K562 (cell line): ENCODE measurements around the gene CPED1. TPM values are rescaled to one million over a fixed set of nuclear protein-coding genes. Genes with fewer than 3 reads are reported as not detected.
"Not testable (repeated sequence)": the region's sequence is repeated elsewhere in the genome, so short reads cannot be mapped to it uniquely, and the experiment has no call there.

ENCODE experiments used
- ATAC-seq: fragments of 200-7000 bp; cut with Tn5 transposase; 3 replicates; pipeline ENCODE4 v1.9.1; 2020; ENCODE audit warnings: moderate library complexity
- BruUV-seq: library from RNA; stranded (reverse); fragments of 400-500 nt; replicated peaks from 2 replicates; lab custom pipeline; 2021; lab: Mats Ljungman, UMichigan
- CTCF ChIA-PET: fragments of 300-600 bp; formaldehyde crosslinking; extraction: SDS; loops from one replicate; lab custom pipeline; 2021; ENCODE audit warnings: low intra/inter-chr PET ratio; lab: Yijun Ruan, JAX
- POLR2A ChIA-PET: fragments of 300-600, 350-650 bp; sonication (Branson Sonifier 250); formaldehyde crosslinking; extraction: SDS; loops from one replicate; lab custom pipeline; 2021; ENCODE audit warnings: antibody characterized with exemption, inconsistent platforms; lab: Yijun Ruan, JAX
- DNase-seq, 4 experiments: peaks; one replicate each; pipeline versions ENCODE4 v3.0.0 to v3.0.0-alpha.2; 2011 to 2018; ENCODE audit warnings: low spot score in 3 of 4, mixed read lengths in 3 of 4; ENCODE audit errors: extremely low read depth in 1 of 4
- FAIRE-seq: peaks from 2 replicates; lab custom pipeline; 2011; peaks lifted over from hg19 to GRCh38; lab: Jason Lieb, UNC
- H2AFZ ChIP-seq: 2 replicates; pipeline ENCODE4 v1.6.0; 2011; ENCODE audit warnings: low read depth, low read length, control low read depth, inconsistent platforms
- H3K27ac ChIP-seq: fragments of 200-600 bp; 3 replicates; pipeline ENCODE4 v1.8.0; 2011; ENCODE audit warnings: low read depth, mild to moderate bottlenecking, control low read depth, inconsistent platforms, low read length, moderate library complexity, mixed read lengths; ENCODE audit errors: extremely low read depth
- H3K27me3 ChIP-seq, 2 experiments: fragments of 300-600 bp in 1 of 2; 2 replicates in 1 of 2; 3 replicates in 1 of 2; pipeline versions ENCODE4 v1.6.0 to v1.8.0; 2011; ENCODE audit warnings: inconsistent platforms in 2 of 2, low read length in 2 of 2, mild to moderate bottlenecking in 1 of 2, mixed read lengths in 1 of 2, moderate library complexity in 1 of 2; ENCODE audit not compliant: control insufficient read depth in 2 of 2, insufficient read depth in 2 of 2
- H3K36me3 ChIP-seq: fragments of 300-600 bp; 3 replicates; pipeline ENCODE4 v1.8.0; 2011; ENCODE audit warnings: mild to moderate bottlenecking, low read length, inconsistent platforms; ENCODE audit not compliant: control insufficient read depth, insufficient read depth
- H3K4me1 ChIP-seq, 2 experiments: fragments of 200-600 bp in 1 of 2; replicated peaks in 1 of 2; 2 replicates in 1 of 2; 3 replicates in 1 of 2; pipeline versions ENCODE4 v1.5.1 to v1.8.0; 2011; ENCODE audit warnings: inconsistent platforms in 2 of 2, low read length in 2 of 2, mild to moderate bottlenecking in 1 of 2, mixed read lengths in 1 of 2, moderate library complexity in 1 of 2; ENCODE audit not compliant: control insufficient read depth in 2 of 2, insufficient read depth in 2 of 2
- H3K4me2 ChIP-seq: 2 replicates; pipeline ENCODE4 v1.6.1; 2011; ENCODE audit warnings: low read length, control low read depth, inconsistent platforms, mixed read lengths; ENCODE audit not compliant: insufficient read depth
- H3K4me3 ChIP-seq: fragments of 200-600 bp; sonication (generic), shearing (Covaris generic); 2 replicates; pipeline ENCODE4 v1.5.1; 2016; ENCODE audit warnings: control low read depth, inconsistent platforms
- H3K79me2 ChIP-seq: fragments of 200-600 bp; 3 replicates; pipeline ENCODE4 v1.8.0; 2011; ENCODE audit warnings: low read length, inconsistent platforms; ENCODE audit not compliant: control insufficient read depth, insufficient read depth
- H3K9ac ChIP-seq, 2 experiments: 2 replicates each; pipeline versions ENCODE4 v1.6.0 to v1.6.1; 2011; ENCODE audit warnings: low read depth in 2 of 2, low read length in 2 of 2, control low read depth in 1 of 2, inconsistent platforms in 1 of 2, mild to moderate bottlenecking in 1 of 2, mixed read lengths in 1 of 2; ENCODE audit not compliant: insufficient read depth in 1 of 2
- H3K9me1 ChIP-seq: one replicate; pipeline ENCODE4 v1.6.0; 2011; ENCODE audit warnings: inconsistent platforms, mild to moderate bottlenecking, low read length, moderate library complexity; ENCODE audit not compliant: control insufficient read depth, insufficient read depth
- H3K9me3 ChIP-seq: replicated peaks from 2 replicates; pipeline ENCODE4 v1.5.1; 2011; ENCODE audit warnings: low read depth, low read length, inconsistent platforms; ENCODE audit not compliant: control insufficient read depth, insufficient read depth
- H4K20me1 ChIP-seq: replicated peaks from 2 replicates; pipeline ENCODE4 v1.6.1; 2011; ENCODE audit warnings: low read length, inconsistent platforms, mixed read lengths; ENCODE audit not compliant: control insufficient read depth, insufficient read depth
- BCL6 ChIP-seq: fragments of 250-450 bp; sonication (Bioruptor Pico); IDR thresholded peaks from 2 replicates; pipeline ENCODE4 v1.4.0; 2020
- FOXJ3 ChIP-seq: sonication (generic); formaldehyde crosslinking; IDR thresholded peaks from 2 replicates; pipeline ENCODE4 v1.4.0; 2020; ENCODE audit warnings: mild to moderate bottlenecking, missing genetic modification reagents
- GABPB1 ChIP-seq: sonication (generic); formaldehyde crosslinking; IDR thresholded peaks from 2 replicates; pipeline ENCODE4 v1.8.0; 2022; ENCODE audit warnings: mild to moderate bottlenecking, missing genetic modification reagents
- HNRNPUL1 ChIP-seq: fragments of 200-400 bp; formaldehyde crosslinking; IDR thresholded peaks from 2 replicates; pipeline ENCODE4 v1.6.1; 2017; ENCODE audit warnings: low read length
- KDM2B ChIP-seq: fragments of 250-450 bp; sonication (Bioruptor Pico); IDR thresholded peaks from 2 replicates; pipeline ENCODE4 v1.8.0; 2021; ENCODE audit warnings: mild to moderate bottlenecking, moderate library complexity
- MAFG ChIP-seq: fragments of 450-650 bp; conservative IDR thresholded peaks from 2 replicates; pipeline ENCODE4 v1.6.1; 2016; ENCODE audit warnings: missing genetic modification characterization, missing compliant biosample characterization
- NFE2 ChIP-seq: IDR thresholded peaks from 2 replicates; pipeline ENCODE4 v1.6.1; 2014; ENCODE audit warnings: antibody characterized with exemption, low read depth
- NFXL1 ChIP-seq: fragments of 450-650 bp; formaldehyde crosslinking; IDR thresholded peaks from 2 replicates; pipeline ENCODE4 v1.4.0; 2021; ENCODE audit warnings: mild to moderate bottlenecking
- POLR2G ChIP-seq: fragments of 200-400 bp; formaldehyde crosslinking; IDR thresholded peaks from 2 replicates; pipeline ENCODE4 v1.6.1; 2017; ENCODE audit warnings: low read depth, mild to moderate bottlenecking, antibody characterized with exemption, low read length, moderate library complexity
- PRMT5 ChIP-seq: sonication (generic); formaldehyde crosslinking; IDR thresholded peaks from 2 replicates; pipeline ENCODE4 v1.5.0; 2020; ENCODE audit warnings: missing genetic modification reagents
- PRPF4 ChIP-seq: fragments of 200-400 bp; formaldehyde crosslinking; IDR thresholded peaks from one replicate; pipeline ENCODE4 v1.6.1; 2017; ENCODE audit warnings: low read length, low read depth, mild to moderate bottlenecking; ENCODE audit not compliant: insufficient read depth, poor library complexity, severe bottlenecking
- SOX6 ChIP-seq: fragments of 450-650 bp; IDR thresholded peaks from 2 replicates; pipeline ENCODE4 v1.6.1; 2014; ENCODE audit warnings: mild to moderate bottlenecking
- TSC22D4 ChIP-seq: fragments of 450-650 bp; IDR thresholded peaks from 2 replicates; pipeline ENCODE4 v1.6.1; 2016; ENCODE audit warnings: missing genetic modification characterization, missing biosample characterization, control low read depth
- ZNF197 ChIP-seq: fragments of 200-800 bp; sonication (Bioruptor generic); IDR thresholded peaks from 2 replicates; pipeline ENCODE4 v1.6.1; 2016; ENCODE audit warnings: low read depth, missing genetic modification characterization, missing compliant biosample characterization
- ZNF24 ChIP-seq: fragments of 450-650 bp; IDR thresholded peaks from 2 replicates; pipeline ENCODE4 v1.6.1; 2016
- ZNF77 ChIP-seq: fragments of 250-450 bp; sonication (Bioruptor Pico); IDR thresholded peaks from 2 replicates; pipeline ENCODE4 v1.5.0; 2020
- WGBS: fragments of 100-300 bp; shearing (Covaris generic); methylation state at CpG from one replicate; pipeline ENCODE4 v1.1.6; 2016; ENCODE audit warnings: low coverage, mixed read lengths; ENCODE audit not compliant: insufficient coverage; ENCODE audit errors: missing lambda C conversion rate; 5-methylcytosine and 5-hydroxymethylcytosine counted together
- in situ Hi-C: fragments of 300-500 bp; cut with MboI; formaldehyde crosslinking; loops from 4 replicates; pipeline ENCODE4 v1.15.0; 2018; ENCODE audit warnings: inconsistent platforms, mixed read lengths
- intact Hi-C: fragments of 100-400 bp; cut with micrococcal nuclease; formaldehyde crosslinking; loops from 2 replicates; pipeline ENCODE4 v1.14.2; 2022
- polyA plus RNA-seq, 8 experiments: library from polyadenylated mRNA; depleted of rRNA in 4 of 8; stranded (reverse) in 5 of 8; unstranded in 3 of 8; fragments of >200 nt; fragmentation: Nextera tagmentation in 2 of 8; fragmentation: Illumina TruSeq in 1 of 8; extraction: Ambion mirVana in 2 of 8; extraction: Trizol in 1 of 8; gene quantifications; 2 replicates each; pipeline versions ENCODE4 v1.2.1 to v1.2.3, GENCODE V29; 2011 to 2014; ENCODE audit warnings: inconsistent platforms in 1 of 8, missing spikeins in 1 of 8
- total RNA-seq, 7 experiments: library from RNA; depleted of rRNA in 6 of 7; stranded (reverse); fragments of >200 nt in 6 of 7; fragmentation: Illumina TruSeq in 2 of 7; extraction: Trizol in 2 of 7; gene quantifications; 2 replicates each; pipeline versions ENCODE4 v1.2.1 to v1.2.3, GENCODE V29; 2011 to 2021; ENCODE audit warnings: low replicate concordance in 1 of 7
- TF ChIP-seq, protein P1 (sequence below), 2 experiments: fragments of 200-800 bp in 1 of 2; sonication (Bioruptor generic) in 1 of 2; sonication (generic) in 1 of 2; formaldehyde crosslinking in 1 of 2; IDR thresholded peaks in 1 of 2; conservative IDR thresholded peaks in 1 of 2; 2 replicates each; pipeline versions ENCODE4 v1.5.0 to v1.6.1; 2016 to 2020; ENCODE audit warnings: missing compliant biosample characterization in 1 of 2, missing genetic modification characterization in 1 of 2, missing genetic modification reagents in 1 of 2

The CPED1 gene
- total and polyA plus RNA-seq, 9 of the 15 experiments (the other 6 are each of a cell fraction or from before 2014, with no cell fraction given) = 195 to 393 (median 290) TPM

DNA sequence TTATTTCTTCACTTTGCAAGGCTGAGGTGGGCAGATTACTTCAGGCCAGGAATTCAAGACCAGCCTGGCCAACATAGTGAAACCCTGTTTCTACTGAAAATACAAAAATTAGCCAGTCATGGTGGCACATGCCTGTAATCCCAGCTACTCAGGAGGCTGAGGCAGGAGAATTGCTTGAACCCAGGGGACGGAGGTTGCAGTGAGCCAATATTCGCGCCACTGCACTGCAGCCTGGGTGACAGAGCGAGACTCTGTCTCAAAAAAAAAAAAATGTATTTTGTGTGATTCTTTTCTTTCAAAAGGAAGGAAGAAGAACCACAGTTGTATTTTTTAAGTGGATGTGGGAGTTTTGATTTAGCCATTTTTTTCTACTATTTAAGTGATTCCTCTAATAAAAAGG is 195.4 kb downstream of the CPED1 start:
- CTCF ChIA-PET = interaction anchor here (0.7 kb wide), 1 partner anchor 25 kb away, joined by 3 read pairs; no protein-coding TSS in a partner anchor
- TF ChIP-seq MAFG (tag) = peak; percentile 36; the same call in 1 of the 2 replicates
- H3K27ac ChIP-seq, ATAC-seq, H3K9me1 ChIP-seq, DNase-seq, H3K4me1 ChIP-seq, H3K4me3 ChIP-seq, FAIRE-seq, H2AFZ ChIP-seq, BruUV-seq, POLR2A ChIA-PET, H3K9me3 ChIP-seq, H3K9ac ChIP-seq, H3K27me3 ChIP-seq, intact Hi-C loops, in situ Hi-C loops, H3K4me2 ChIP-seq, H4K20me1 ChIP-seq: not testable (repeated sequence)
- Histone ChIP-seq H3K36me3 (peaks cover 88% of the 10 kb centered on the region), H3K79me2 (peaks cover 86% of the 10 kb centered on the region)
- WGBS = 92% methylated on average over 4 of the region's 4 CpGs

DNA sequence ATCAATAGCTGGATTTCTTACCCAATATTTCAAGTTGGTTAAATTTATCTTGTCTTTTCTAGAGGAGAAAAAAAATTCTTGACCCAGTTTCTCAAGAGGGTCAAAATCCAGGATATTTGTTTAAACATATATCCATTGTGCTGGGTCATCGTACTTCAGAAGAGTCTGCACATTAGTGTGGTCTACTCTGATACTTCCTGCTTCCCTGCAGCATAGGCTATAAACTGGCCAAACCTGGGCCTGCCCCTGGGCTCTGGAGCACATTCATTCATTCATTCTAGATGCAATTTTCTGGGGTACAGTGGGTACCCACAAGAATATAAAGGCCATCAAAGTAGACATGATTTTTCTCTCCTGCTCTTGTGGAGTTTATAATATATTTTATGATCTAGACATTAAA is 198.2 kb downstream of the CPED1 start:
- H3K9me3 ChIP-seq = no peaks in the 10 kb centered on the region
- ATAC-seq (peak; percentile 63), DNase-seq (no peak), FAIRE-seq (no peak)
- H3K9ac ChIP-seq = no peak overlapping the region
- H3K9me1 ChIP-seq = no peaks in the 10 kb centered on the region
- ChIA-PET CTCF (no interaction called here), POLR2A (interaction anchor here (1.1 to 1.3 kb wide), 2 partner anchors 10 to 11 kb away, joined by 3 to 4 read pairs; no protein-coding TSS in a partner anchor)
- 86% methylated on average over 1 of the region's 1 CpG for WGBS
- H3K4me2 ChIP-seq = no peak overlapping the region
- intact Hi-C loops = no loop called here
- H2AFZ ChIP-seq = no peak overlapping the region
- H3K36me3 ChIP-seq = peaks cover 83% of the 10 kb centered on the region
- no peaks in the 10 kb centered on the region for H4K20me1 ChIP-seq
- in situ Hi-C loops = no loop called here
- no peak overlapping the region for H3K4me3 ChIP-seq
- H3K79me2 ChIP-seq = peaks cover 77% of the 10 kb centered on the region
- BruUV-seq = no TSS peak
- H3K27me3 ChIP-seq = no peaks in the 10 kb centered on the region
- no peaks in the 10 kb centered on the region for H3K4me1 ChIP-seq
- H3K27ac ChIP-seq = no peak overlapping the region
- TF ChIP-seq ZNF24 (0 out of 2 replicates have a peak, but pooled peaks have one; percentile 40), ZNF197 (CRISPR knock-in tag) (no peak), POLR2G (0 out of 2 replicates have a peak, but pooled peaks have one; percentile 10), FOXJ3 (CRISPR knock-in tag) (no peak), PRPF4 (no peak), BCL6 (no peak), NFE2 (peak; percentile 49; the same call in 1 of the 2 replicates), PRMT5 (CRISPR knock-in tag) (no peak), NFXL1 (CRISPR knock-in tag) (no peak), ZNF77 (CRISPR knock-in tag) (no peak), HNRNPUL1 (no peak), SOX6 (no peak), GABPB1 (CRISPR knock-in tag) (no peak), TSC22D4 (tag) (no peak), KDM2B (CRISPR knock-in tag) (no peak)
- TF ChIP-seq, protein P1, sequence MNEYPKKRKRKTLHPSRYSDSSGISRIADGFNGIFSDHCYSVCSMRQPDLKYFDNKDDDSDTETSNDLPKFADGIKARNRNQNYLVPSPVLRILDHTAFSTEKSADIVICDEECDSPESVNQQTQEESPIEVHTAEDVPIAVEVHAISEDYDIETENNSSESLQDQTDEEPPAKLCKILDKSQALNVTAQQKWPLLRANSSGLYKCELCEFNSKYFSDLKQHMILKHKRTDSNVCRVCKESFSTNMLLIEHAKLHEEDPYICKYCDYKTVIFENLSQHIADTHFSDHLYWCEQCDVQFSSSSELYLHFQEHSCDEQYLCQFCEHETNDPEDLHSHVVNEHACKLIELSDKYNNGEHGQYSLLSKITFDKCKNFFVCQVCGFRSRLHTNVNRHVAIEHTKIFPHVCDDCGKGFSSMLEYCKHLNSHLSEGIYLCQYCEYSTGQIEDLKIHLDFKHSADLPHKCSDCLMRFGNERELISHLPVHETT (CRISPR knock-in tag; conservative IDR thresholded peaks at IDR 0.05 in 1 of 2, IDR thresholded peaks at IDR 0.05 in 1 of 2) = no peak
